ENCODE measurements around the gene CTNNA3.

Gene CTNNA3

GRCh38 chr10:67011480-67011879, 684.5 kb downstream of the CTNNA3 start:
- no peak for TF ChIP-seq CTCF (IDR thresholded peaks at IDR 0.05; ENCODE audit: control insufficient read depth, insufficient read depth, low read depth, low read length, missing control alignments)
- no peak for DNase-seq (ENCODE audit: low read depth)
- H3K4me3 ChIP-seq (ENCODE audit: control insufficient read depth, low read depth, low read length) = no peak overlapping the region

GRCh38 chr10:67005981-67006380, 690.0 kb downstream of the CTNNA3 start:
- no peak for DNase-seq (ENCODE audit: low read depth)
- TF ChIP-seq CTCF (IDR thresholded peaks at IDR 0.05; ENCODE audit: control insufficient read depth, insufficient read depth, low read depth, low read length, missing control alignments) = no peak
- H3K4me3 ChIP-seq (ENCODE audit: control insufficient read depth, low read depth, low read length) = no peak overlapping the region

- no peak for TF ChIP-seq CTCF (IDR thresholded peaks at IDR 0.05; ENCODE audit: control insufficient read depth, insufficient read depth, low read depth, low read length, missing control alignments)
- H3K4me3 ChIP-seq (ENCODE audit: control insufficient read depth, low read depth, low read length) = no peak overlapping the region
- no peak for DNase-seq (ENCODE audit: low read depth)
These were observed 691.3 kb downstream of the CTNNA3 start for GRCh38 chr10:67004690-67005089.

GRCh38 chr10:66999762-67000545, 696.0 kb downstream of the CTNNA3 start:
- TF ChIP-seq CTCF (IDR thresholded peaks at IDR 0.05; ENCODE audit: control insufficient read depth, insufficient read depth, low read depth, low read length, missing control alignments) = no peak
- no peak overlapping the region for H3K4me3 ChIP-seq (ENCODE audit: control insufficient read depth, low read depth, low read length)
- no peak for DNase-seq (ENCODE audit: low read depth)

- no peak for TF ChIP-seq CTCF (IDR thresholded peaks at IDR 0.05; ENCODE audit: control insufficient read depth, insufficient read depth, low read depth, low read length, missing control alignments)
- H3K4me3 ChIP-seq (ENCODE audit: control insufficient read depth, low read depth, low read length) = no peak overlapping the region
- DNase-seq (ENCODE audit: low read depth) = no peak
These were observed 699.0 kb downstream of the CTNNA3 start for GRCh38 chr10:66996996-66997395.

- H3K4me3 ChIP-seq (ENCODE audit: control insufficient read depth, low read depth, low read length) = no peak overlapping the region
- no peak for DNase-seq (ENCODE audit: low read depth)
- no peak for TF ChIP-seq CTCF (IDR thresholded peaks at IDR 0.05; ENCODE audit: control insufficient read depth, insufficient read depth, low read depth, low read length, missing control alignments)
These were observed 705.7 kb downstream of the CTNNA3 start for GRCh38 chr10:66990143-66990830.
